Right lung (tissue), 5 donors: ENCODE results near the gene MYO16. TPM values are rescaled to one million over a fixed set of nuclear protein-coding genes. Genes with fewer than 3 reads are reported as not detected.

ENCODE experiments used
- DNase-seq, 2 donors: peaks; one replicate each; pipeline ENCODE4 v3.0.0-alpha.2; 2013
- polyA plus RNA-seq, 5 donors: library from polyadenylated mRNA; unstranded; fragments of 120-200 nt; gene quantifications; one replicate each; pipeline versions ENCODE4 v1.2.1 to v1.2.3, GENCODE V29; 2013; ENCODE audit warnings: inconsistent platforms in 1 of 5, low replicate concordance in 1 of 5; ENCODE audit not compliant: insufficient read length in 5 of 5, insufficient read depth in 1 of 5

Gene MYO16
- polyA plus RNA-seq, 5 donors: 0.95 to 2.4 (median 1.7) TPM

DNA sequence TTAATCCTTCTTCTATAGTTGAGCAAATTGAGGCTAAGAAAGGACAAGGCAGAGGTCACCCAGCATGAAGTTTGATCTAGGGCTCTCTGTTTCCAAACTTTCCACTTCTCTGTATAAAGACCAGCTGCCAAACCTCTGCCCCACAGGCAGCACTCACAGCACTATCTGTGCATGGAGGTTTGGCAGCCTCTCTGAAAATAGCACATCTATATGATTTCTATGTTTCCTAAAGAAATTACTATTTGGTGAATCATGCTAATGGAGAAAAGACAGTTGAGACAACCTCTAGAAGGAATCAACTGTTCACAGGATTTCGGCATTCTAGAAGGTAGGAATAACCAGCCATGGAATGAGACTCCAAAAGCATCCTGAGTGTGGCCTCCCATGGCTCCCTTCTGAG, 602.5 kb downstream of the MYO16 start:
- DNase-seq: no peak

- no peak for DNase-seq
Observed at GRCh38 chr13:109233293-109233692, 603.9 kb downstream of the MYO16 start.

DNA sequence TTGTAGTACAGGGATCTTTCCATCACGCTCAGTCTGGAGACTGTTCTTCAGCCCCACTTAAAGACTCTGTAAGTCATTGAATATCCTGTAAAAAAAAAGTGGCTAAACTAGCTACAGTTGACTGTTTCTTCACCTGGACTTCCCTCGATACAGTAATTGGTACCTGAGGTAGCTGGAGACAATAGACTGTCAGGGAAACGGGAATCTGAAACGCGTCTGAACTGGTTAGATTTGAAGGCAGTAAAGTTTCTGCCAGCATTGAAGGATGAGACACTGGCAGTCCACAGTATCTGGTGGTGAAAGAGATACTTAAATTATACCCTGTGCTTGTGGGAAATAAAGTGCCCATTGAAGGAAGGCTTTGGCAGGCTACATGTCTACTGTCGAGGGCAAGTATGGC, 606.5 kb downstream of the MYO16 start:
- no peak for DNase-seq

GRCh38 chr13:109241160-109241559, 611.7 kb downstream of the MYO16 start:
- no peak for DNase-seq

GRCh38 chr13:109243311-109243951, 614.0 kb downstream of the MYO16 start:
- DNase-seq: no peak

DNA sequence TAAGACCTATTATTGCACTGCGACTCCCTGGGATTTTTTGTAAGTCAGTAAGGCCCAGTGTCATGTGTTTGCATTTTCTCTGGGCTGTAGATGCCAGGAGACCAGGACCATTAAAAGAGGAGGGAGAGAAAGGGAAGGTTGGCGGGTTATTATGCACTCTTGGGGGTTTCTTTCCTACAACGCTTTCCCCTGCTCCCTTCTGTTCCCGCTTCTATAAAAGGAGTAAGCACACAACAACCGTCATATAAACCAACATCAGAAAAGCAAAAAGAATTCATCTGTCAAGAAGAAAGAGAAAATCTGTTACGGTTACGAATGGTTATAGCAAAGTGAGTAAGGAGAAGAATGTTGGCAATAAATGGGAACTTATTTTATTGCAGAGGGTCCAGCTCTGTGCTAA, 615.2 kb downstream of the MYO16 start:
- DNase-seq: no peak

DNA sequence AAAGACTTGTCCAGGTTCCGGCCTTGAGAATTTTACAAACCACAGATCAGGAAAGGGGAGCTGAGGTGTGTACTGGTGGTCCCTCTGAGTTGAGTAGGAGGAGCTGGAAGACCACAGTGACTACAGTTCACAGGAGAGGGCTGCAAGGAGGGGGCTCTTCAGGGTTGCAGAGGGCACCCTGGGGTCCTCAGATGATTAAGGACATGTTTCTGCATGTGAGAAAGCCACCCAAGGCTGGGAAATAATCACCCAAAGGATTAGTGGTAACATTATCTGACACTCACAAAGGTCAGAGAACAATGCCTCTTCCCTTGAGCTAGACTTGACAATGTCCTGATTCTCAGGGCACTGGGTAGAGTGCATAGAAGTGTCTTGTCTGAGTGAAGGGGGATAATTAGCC, 616.6 kb downstream of the MYO16 start:
- DNase-seq: no peak

DNA sequence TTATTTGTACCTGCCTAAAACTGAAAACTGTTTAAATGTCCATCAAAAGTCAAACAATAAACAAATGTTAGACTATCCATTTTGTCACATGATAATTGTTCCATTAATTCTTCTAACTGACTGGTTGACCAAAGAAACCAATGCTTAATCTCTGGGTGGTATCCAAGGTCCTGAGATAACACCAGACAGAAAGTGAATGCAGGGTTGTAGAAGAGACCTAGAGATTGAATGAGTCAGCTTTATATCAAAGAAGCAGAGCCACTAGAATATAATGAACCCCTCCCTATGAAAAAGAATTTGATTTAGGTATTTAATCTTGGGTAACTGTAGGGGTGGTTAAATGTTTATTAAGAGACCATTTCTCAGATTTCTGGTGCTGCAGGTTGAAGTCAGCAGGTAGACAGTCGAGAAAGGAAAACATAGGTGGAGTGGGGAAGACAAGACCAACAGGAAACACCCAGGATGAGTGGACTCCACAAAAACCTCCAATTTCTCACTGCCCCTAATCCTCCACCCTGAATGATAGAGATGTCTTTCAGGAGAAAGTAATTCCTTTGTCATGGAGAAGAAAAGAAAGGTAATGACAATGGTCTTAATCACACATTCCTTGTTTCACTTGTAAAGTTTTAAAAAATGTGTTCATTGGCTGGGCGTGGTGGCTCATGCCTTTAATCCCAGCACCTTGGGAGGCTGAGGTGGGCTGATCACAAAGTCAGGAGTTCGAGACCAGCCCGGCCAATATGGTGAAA, 620.5 kb downstream of the MYO16 start:
- no peak for DNase-seq

DNA sequence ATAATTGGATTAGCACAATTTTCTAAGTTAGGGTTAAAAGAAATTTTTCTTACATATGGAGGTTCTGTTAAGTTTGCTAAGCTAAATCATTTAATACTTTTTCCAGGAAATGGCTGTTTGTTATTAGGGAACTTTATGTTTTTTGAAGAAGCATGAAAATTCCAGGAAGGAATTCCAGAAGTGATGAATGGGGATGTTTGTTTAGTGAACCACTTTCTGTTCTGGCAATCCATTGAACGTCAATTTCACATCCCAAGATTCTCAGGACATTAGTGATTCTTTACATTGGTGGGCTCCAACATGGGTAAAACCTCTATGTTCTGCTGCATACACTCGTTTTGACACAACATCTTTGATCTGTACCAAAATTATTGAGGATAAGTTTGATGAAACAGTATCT, 622.5 kb downstream of the MYO16 start:
- no peak for DNase-seq

DNA sequence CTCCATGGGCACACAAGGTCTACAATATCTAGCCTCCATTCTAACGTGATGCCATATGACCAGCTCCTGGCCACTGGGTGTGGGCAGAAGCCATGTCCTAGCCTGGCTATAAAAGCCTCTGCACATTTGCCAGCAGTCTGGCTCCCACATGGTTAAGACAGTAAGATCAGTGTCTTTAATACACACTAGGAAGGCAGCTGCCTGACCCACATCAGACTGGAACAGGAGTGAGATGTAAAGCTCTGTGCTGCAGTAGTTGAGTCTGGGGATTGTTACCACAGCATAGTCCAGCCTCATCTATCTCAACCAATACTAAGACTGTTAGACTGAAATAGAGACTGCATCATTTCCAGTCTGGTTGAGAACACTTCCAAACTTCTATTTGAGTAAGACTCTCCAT, 623.9 kb downstream of the MYO16 start:
- no peak for DNase-seq

DNA sequence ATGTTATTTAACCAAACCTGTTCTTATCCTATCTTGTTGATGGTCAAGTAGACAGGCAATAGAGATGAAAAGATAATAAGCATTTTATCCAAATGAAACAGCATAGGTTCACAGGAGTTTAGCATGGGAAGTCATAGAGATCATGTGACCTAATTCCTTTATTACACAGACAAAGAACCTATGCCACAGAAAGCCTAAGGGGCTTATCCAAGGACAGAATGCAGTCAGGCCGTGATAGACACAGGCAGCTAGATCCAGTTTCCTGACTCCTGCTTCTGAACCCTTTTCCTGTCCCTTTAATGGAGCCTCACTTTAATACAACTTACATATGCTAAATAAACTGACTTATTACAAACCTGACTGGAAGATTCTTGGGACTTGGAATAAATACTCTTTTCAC, 624.9 kb downstream of the MYO16 start:
- DNase-seq: no peak

DNA sequence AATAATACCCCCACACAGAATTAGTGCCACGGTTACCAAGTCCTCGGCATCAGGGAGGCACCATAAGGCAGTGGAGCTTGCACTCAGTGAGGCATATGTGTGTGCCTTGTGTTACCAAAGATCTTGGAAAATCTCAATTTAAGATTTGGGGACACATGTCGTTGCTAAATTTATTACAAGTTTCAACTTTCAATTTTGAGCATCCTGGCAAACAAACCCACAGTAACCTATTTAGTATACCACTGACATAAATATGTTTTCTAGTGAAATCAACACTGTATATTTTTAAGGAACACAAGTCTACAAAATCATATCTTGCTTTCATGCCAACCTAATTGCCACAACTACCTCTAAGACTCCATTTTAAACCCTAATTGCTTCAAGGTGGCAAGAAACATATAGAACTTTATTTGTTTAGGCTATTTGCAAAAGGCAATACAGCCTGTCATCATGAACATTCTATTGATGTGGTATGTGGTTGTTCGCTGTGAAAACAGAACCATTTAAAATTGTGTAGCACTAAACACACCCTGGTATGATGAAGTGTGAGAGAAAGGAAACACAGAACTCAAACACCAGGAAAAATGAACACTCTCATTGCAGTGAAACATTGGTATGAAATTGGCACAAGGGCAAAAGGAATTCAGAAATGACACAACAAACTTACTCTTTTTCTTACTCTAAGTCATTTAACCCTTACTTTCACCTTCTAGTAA, 625.9 kb downstream of the MYO16 start:
- no peak for DNase-seq

GRCh38 chr13:109256866-109257760, 627.7 kb downstream of the MYO16 start:
- DNase-seq: no peak
